ENCODE results near the gene ZFAND3. TPM values are rescaled to one million over a fixed set of nuclear protein-coding genes. Genes with fewer than 3 reads are reported as not detected.

ZFAND3 gene
- total and polyA plus RNA-seq, 10 donors = 9.3 to 63.7 (median 49.9) TPM

DNA sequence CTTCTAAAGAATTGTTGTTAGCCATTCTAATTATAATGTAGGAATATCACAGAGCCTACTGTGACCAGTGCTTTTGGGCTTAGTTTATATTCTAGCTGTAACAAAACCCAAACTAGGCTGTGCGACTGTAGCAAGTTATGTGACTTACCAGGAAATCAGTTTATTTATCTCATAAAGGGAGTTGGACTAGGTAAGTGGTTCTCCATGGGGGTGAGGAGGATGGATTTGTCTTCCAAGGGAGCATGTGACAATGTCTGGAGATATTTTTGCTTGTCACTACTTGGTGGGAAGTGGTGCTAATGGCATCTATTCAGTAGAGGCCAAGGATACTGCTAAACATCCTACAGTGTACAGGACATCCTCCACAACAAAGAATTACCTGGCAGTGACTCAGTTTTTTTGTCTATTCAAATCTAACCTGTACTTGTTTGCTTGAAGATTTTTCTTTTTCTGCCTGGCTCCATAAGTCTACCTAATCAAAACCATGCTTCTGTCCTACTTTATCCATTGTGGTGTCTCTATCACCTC is 32.5 kb downstream of the ZFAND3 start:
- Histone ChIP-seq H3K36me3 (peaks cover 0 to 5% (median 0%) of the 10 kb centered on the region in 6 donors), H3K27me3 (replicated peaks in 1 of 7) (no peaks in the 10 kb centered on the region), H3K27ac (peak overlapping the region in 1 of 8 donors; percentile 18), H3K4me1 (peaks cover 15 to 95% (median 43%) of the 10 kb centered on the region in 6 donors), H3K4me3 (no peak overlapping the region), H3K9me3 (no peaks in the 10 kb centered on the region)
- TF ChIP-seq POLR2AphosphoS5 (IDR thresholded peaks at IDR 0.05) (no peak), POLR2A (IDR thresholded peaks at IDR 0.05) (no peak), CTCF (IDR thresholded peaks at IDR 0.05 in 8 of 11, conservative IDR thresholded peaks at IDR 0.05 in 3 of 11) (no peak)
- intact Hi-C loops (cut with DNase I; ENCODE audit: low total_unique reads) = no loop called here
- no peak for DNase-seq
- WGBS, 5 donors = 85 to 95% (median 90%) methylated on average over 1 of the region's 1 CpG

DNA sequence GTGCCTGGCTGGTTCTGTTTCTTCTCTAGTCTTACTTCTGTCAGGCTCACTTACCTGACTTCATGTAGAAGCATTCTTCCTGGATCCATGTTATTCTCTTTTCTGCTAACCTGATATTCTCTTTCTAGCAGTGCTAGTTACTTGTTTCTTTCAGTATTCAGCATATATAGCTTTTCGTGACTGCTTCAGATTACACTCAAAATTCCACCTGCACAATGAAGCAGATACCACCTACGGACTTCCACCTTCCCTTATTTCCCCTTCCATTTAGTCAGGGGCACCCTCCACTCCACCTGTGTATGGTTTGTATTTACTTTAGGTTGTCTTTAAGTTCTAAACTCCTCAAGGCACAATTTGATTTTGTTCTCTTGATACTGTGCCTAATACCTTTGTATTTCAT is 36.8 kb downstream of the ZFAND3 start:
- no peak overlapping the region for H3K4me3 ChIP-seq
- peaks cover 12 to 94% (median 24%) of the 10 kb centered on the region in 6 donors for H3K4me1 ChIP-seq
- intact Hi-C loops (cut with DNase I; ENCODE audit: low total_unique reads) = no loop called here
- no peaks in the 10 kb centered on the region for H3K27me3 ChIP-seq (replicated peaks in 1 of 7)
- 90 to 99% (median 92%) methylated on average over 2 of the region's 2 CpGs for WGBS, 5 donors
- H3K9me3 ChIP-seq = no peaks in the 10 kb centered on the region
- no peak overlapping the region for H3K27ac ChIP-seq
- TF ChIP-seq CTCF (IDR thresholded peaks at IDR 0.05 in 8 of 11, conservative IDR thresholded peaks at IDR 0.05 in 3 of 11) = no peak
- TF ChIP-seq POLR2A (IDR thresholded peaks at IDR 0.05) = no peak
- TF ChIP-seq POLR2AphosphoS5 (IDR thresholded peaks at IDR 0.05) = no peak
- no peak for DNase-seq
- H3K36me3 ChIP-seq = peaks cover 0 to 5% (median 0%) of the 10 kb centered on the region in 6 donors

DNA sequence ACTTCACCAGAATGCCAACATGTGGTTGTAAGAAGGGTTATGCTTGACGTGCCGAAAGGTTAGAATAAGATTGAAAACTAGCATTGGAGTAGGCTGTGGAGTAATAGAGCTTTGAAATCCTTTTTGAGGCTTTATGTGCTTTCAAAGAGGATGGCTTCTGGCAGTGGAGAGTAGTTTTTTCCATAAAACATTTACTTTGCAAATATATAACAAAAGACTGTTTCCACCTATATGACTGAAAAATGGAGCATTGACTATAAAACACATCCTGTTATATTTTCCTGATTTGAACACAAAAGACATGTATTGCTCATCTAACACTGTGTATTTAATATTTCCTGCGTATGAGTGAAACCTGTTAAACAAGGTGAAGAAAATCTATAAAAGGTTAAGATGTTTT is 38.8 kb downstream of the ZFAND3 start:
- DNase-seq = no peak
- Histone ChIP-seq H3K4me1 (peaks cover 0 to 94% (median 32%) of the 10 kb centered on the region in 6 donors), H3K36me3 (peaks cover 0 to 12% (median 0%) of the 10 kb centered on the region in 6 donors), H3K27ac (no peak overlapping the region), H3K9me3 (no peaks in the 10 kb centered on the region), H3K27me3 (replicated peaks in 1 of 7) (no peaks in the 10 kb centered on the region), H3K4me3 (no peak overlapping the region)
- TF ChIP-seq POLR2A (IDR thresholded peaks at IDR 0.05) (no peak), CTCF (IDR thresholded peaks at IDR 0.05 in 8 of 11, conservative IDR thresholded peaks at IDR 0.05 in 3 of 11) (no peak), POLR2AphosphoS5 (IDR thresholded peaks at IDR 0.05) (no peak)
- WGBS, 5 donors = 81 to 91% (median 83%) methylated on average over 3 of the region's 3 CpGs
- intact Hi-C loops (cut with DNase I; ENCODE audit: low total_unique reads) = no loop called here

- intact Hi-C loops (cut with DNase I; ENCODE audit: low total_unique reads) = no loop called here
- TF ChIP-seq POLR2AphosphoS5 (IDR thresholded peaks at IDR 0.05) (no peak), CTCF (IDR thresholded peaks at IDR 0.05 in 8 of 11, conservative IDR thresholded peaks at IDR 0.05 in 3 of 11) (peak in 10 of 11 experiments; percentile 19 to 62 (median 50))
- Histone ChIP-seq H3K27ac (no peak overlapping the region), H3K36me3 (peaks cover 0 to 14% (median 0%) of the 10 kb centered on the region in 6 donors), H3K4me3 (no peak overlapping the region), H3K4me1 (peaks cover 5 to 99% (median 38%) of the 10 kb centered on the region in 6 donors), H3K9me3 (no peaks in the 10 kb centered on the region), H3K27me3 (replicated peaks in 1 of 7) (no peaks in the 10 kb centered on the region)
- DNase-seq = no peak
- 68 to 94% (median 88%) methylated on average over 1 of the region's 1 CpG for WGBS, 5 donors
Measured at GRCh38 chr6:37860226-37860839, 40.8 kb downstream of the ZFAND3 start.

Data from spleen (tissue), 11 donors.